HG03280 (cell line): Measurements from ENCODE around the gene NAA10.

ENCODE experiments used
- ATAC-seq: cut with Tn5 transposase; IDR thresholded peaks from one replicate; pipeline ENCODE4 v1.9.1; 2021; ENCODE audit warnings: mild to moderate bottlenecking, moderate library complexity; ENCODE audit not compliant: unreplicated experiment

Gene NAA10

GRCh38 chrX:153911798-153912197 lies 23.0 kb downstream of the NAA10 start:
- ATAC-seq = no peak

- no peak for ATAC-seq
Measured at GRCh38 chrX:153910446-153910845, 24.4 kb downstream of the NAA10 start.

GRCh38 chrX:153909980-153910360 lies 24.9 kb downstream of the NAA10 start:
- no peak for ATAC-seq

- ATAC-seq = no peak
Measured at GRCh38 chrX:153909024-153909979, 25.5 kb downstream of the NAA10 start.

GRCh38 chrX:153908219-153908860 lies 26.5 kb downstream of the NAA10 start:
- ATAC-seq = no peak

GRCh38 chrX:153907456-153907855 lies 27.4 kb downstream of the NAA10 start:
- ATAC-seq = no peak

GRCh38 chrX:153906126-153906917 lies 28.5 kb downstream of the NAA10 start:
- ATAC-seq = no peak

GRCh38 chrX:153905481-153906095 lies 29.2 kb downstream of the NAA10 start:
- no peak for ATAC-seq

- no peak for ATAC-seq
Measured at GRCh38 chrX:153903991-153904957, 30.6 kb downstream of the NAA10 start, which contains the start of gene AVPR2. AVPR2 (plus strand) TSS chrX:153904673; CDS start chrX:153905146, 473 bp downstream.

- ATAC-seq = no peak
Measured at GRCh38 chrX:153903238-153903980, 31.4 kb downstream of the NAA10 start.

- no peak for ATAC-seq
Measured at GRCh38 chrX:153902385-153902784, 32.5 kb downstream of the NAA10 start.

GRCh38 chrX:153901753-153902140 lies 33.1 kb downstream of the NAA10 start:
- ATAC-seq = no peak

- peak; percentile 60 for ATAC-seq
Measured at GRCh38 chrX:153900831-153901752, 33.7 kb downstream of the NAA10 start.

GRCh38 chrX:153897899-153898298 lies 36.9 kb downstream of the NAA10 start:
- no peak for ATAC-seq

GRCh38 chrX:153889123-153889522 lies 45.7 kb downstream of the NAA10 start:
- no peak for ATAC-seq

- ATAC-seq = no peak
Measured at GRCh38 chrX:153888344-153888743, 46.5 kb downstream of the NAA10 start.

- no peak for ATAC-seq
Measured at GRCh38 chrX:153887385-153887784, 47.5 kb downstream of the NAA10 start.

- ATAC-seq = no peak
Measured at GRCh38 chrX:153886915-153887314, 47.9 kb downstream of the NAA10 start.
